Spleen (tissue), 7 donors: ENCODE measurements around the gene COQ8A.
A peak's percentile ranks its signal among the peaks of the same experiment; 100 is the strongest.

ENCODE experiments used
- CTCF ChIP-seq, 11 experiments: fragments of 200-600 bp in 7 of 11; fragments of 450-650 bp in 4 of 11; sonication (generic) in 4 of 11; IDR thresholded peaks in 8 of 11; conservative IDR thresholded peaks in 3 of 11; 1 replicate in 7 of 11; 2 replicates in 4 of 11; pipeline versions ENCODE4 v1.4.0 to v1.8.0; 2016 to 2021; ENCODE audit warnings: antibody characterized with exemption in 11 of 11, inconsistent platforms in 4 of 11, mild to moderate bottlenecking in 1 of 11
- POLR2A ChIP-seq, 3 donors: fragments of 450-650 bp; IDR thresholded peaks; one replicate each; pipeline ENCODE4 v1.5.1; 2017; ENCODE audit warnings: antibody characterized with exemption in 3 of 3, mild to moderate bottlenecking in 1 of 3
- POLR2AphosphoS5 ChIP-seq, 3 donors: sonication (generic); formaldehyde crosslinking; IDR thresholded peaks; one replicate each; pipeline ENCODE4 v1.5.1; 2017; ENCODE audit warnings: antibody characterized with exemption in 3 of 3
- donor health status: DM: no; HTN: no; CAD: no; lungs with moderate emphysema.
- donor health status: DM: no; HTN: no; CAD: no.
- donor health status: DM: no; HTN: no; CAD: no.

DNA sequence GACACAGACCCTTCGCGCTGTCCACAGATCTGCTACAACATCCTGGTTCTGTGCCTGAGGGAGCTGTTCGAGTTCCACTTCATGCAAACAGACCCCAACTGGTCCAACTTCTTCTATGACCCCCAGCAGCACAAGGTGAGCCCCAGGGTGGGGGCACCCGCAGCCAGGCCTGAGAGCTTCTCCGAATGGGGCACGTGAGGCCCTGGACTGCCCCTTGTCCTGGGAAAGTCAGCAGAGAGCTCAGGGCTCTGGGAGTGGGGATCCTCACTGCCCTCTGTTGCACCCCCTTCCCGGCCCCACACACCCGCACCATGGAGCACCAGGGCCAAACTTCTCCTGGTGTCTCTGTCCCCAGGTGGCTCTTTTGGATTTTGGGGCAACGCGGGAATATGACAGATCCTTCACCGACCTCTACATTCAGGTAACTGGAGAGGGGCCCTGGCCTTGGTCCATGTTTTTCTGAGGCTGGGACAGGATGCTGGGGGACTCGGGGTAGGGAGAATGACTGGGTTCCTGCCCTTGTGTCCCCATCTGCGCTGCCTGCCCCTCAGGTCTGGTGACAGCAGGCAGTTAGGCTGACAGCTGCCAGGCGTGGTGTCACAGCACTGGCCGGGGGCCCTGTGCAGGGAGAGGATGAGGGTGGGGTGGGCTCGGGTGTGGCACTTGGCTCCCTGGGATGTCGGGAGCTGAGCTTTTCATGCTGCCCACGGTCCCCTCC is 44.6 kb downstream of the COQ8A start:
- peak in 1 of 3 donors; percentile 36 for TF ChIP-seq POLR2AphosphoS5 (IDR thresholded peaks at IDR 0.05)
- TF ChIP-seq CTCF (IDR thresholded peaks at IDR 0.05 in 8 of 11, conservative IDR thresholded peaks at IDR 0.05 in 3 of 11): no peak
- TF ChIP-seq POLR2A (IDR thresholded peaks at IDR 0.05): no peak
